AG04450 (cell line): ENCODE data around the gene SMIM14. TPM values are rescaled to one million over a fixed set of nuclear protein-coding genes. Genes with fewer than 3 reads are reported as not detected.

Experiments used
- CTCF ChIA-PET: fragments of 300-600, 350-600 bp; formaldehyde crosslinking; extraction: SDS; loops from one replicate; lab custom pipeline; 2022; ENCODE audit warnings: antibody characterized with exemption, inconsistent platforms; lab: Charles Lee
- POLR2A ChIA-PET: fragments of 350-600 bp; formaldehyde crosslinking; extraction: SDS; loops from one replicate; lab custom pipeline; 2021; ENCODE audit warnings: antibody characterized with exemption, inconsistent platforms; lab: Yijun Ruan, JAX
- DNase-seq: peaks from one replicate; pipeline ENCODE4 v3.0.0-alpha.2; 2011; ENCODE audit warnings: low read depth, low spot score
- H3K27ac ChIP-seq: one replicate; pipeline ENCODE4 v1.5.1; 2012; ENCODE audit warnings: low read depth, low read length, control low read depth
- H3K27me3 ChIP-seq: one replicate; pipeline ENCODE4 v1.6.0; 2012; ENCODE audit warnings: low read length; ENCODE audit not compliant: control insufficient read depth, insufficient read depth
- H3K4me3 ChIP-seq: 2 replicates; pipeline ENCODE4 v1.5.1; 2011; ENCODE audit warnings: mild to moderate bottlenecking, low read depth, low read length, control low read depth
- H3K9me3 ChIP-seq: 2 replicates; pipeline ENCODE4 v1.5.1; 2012; ENCODE audit warnings: low read length; ENCODE audit not compliant: control insufficient read depth, insufficient read depth
- polyA plus RNA-seq: library from polyadenylated mRNA; depleted of rRNA; stranded (reverse); fragments of >200 nt; gene quantifications from 2 replicates; pipeline ENCODE4 v1.2.3, GENCODE V29; 2011
- TF ChIP-seq, protein P1 (sequence below): IDR thresholded peaks from 2 replicates; pipeline ENCODE4 v1.5.1; 2011; ENCODE audit warnings: low read depth, low read length, control low read depth, inconsistent platforms

Gene SMIM14
- polyA plus RNA-seq, 1 experiment: 53.7 TPM

DNA sequence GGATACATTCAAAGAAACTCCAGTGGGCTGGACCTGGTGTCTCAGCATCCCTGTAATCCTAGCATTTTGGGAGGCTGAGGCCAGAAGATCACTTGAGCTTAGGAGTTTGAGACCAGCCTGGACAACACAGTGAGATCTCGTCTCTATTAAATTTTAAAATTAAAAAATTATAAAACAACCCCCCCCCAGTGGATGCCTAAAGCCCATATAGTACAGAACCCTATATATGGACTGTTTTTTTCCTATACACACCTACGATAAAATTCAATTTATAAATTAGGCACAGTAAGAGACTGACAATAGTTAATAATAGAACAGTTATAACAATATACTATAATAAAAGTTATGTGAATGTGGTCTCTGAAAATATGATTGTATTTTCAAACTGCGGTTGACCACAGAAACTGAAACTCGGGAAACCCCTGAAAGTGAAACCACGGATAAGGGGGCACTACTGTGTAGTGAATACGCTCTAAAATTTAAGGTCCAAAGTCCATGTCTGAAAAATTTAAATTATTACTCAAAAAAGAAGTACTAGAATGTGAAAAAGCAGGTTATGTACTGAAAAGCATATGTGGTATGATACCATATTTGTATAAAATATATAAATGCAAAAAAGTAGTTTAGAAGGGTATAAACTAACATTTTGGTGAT is 2.0 kb downstream of the SMIM14 start:
- TF ChIP-seq, protein P1, sequence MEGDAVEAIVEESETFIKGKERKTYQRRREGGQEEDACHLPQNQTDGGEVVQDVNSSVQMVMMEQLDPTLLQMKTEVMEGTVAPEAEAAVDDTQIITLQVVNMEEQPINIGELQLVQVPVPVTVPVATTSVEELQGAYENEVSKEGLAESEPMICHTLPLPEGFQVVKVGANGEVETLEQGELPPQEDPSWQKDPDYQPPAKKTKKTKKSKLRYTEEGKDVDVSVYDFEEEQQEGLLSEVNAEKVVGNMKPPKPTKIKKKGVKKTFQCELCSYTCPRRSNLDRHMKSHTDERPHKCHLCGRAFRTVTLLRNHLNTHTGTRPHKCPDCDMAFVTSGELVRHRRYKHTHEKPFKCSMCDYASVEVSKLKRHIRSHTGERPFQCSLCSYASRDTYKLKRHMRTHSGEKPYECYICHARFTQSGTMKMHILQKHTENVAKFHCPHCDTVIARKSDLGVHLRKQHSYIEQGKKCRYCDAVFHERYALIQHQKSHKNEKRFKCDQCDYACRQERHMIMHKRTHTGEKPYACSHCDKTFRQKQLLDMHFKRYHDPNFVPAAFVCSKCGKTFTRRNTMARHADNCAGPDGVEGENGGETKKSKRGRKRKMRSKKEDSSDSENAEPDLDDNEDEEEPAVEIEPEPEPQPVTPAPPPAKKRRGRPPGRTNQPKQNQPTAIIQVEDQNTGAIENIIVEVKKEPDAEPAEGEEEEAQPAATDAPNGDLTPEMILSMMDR: no peak
- DNase-seq: no peak
- Histone ChIP-seq H3K27me3 (no peaks in the 10 kb centered on the region), H3K4me3 (peak overlapping the region; percentile 70), H3K9me3 (peaks cover 3% of the 10 kb centered on the region; the same call in 1 of the 2 replicates), H3K27ac (no peak overlapping the region)
- CTCF ChIA-PET: interaction anchor here (2.3 kb wide), 1 partner anchor 167 kb away, joined by 10 read pairs; no protein-coding TSS in a partner anchor
- POLR2A ChIA-PET: interaction anchor here (0.6 to 5.2 kb wide), 4 partner anchors 109 to 313 kb away, joined by 3 to 64 read pairs (median 6); partner anchors contain the start of gene UGDH

- no peak for DNase-seq
These were observed 3.6 kb downstream of the SMIM14 start for GRCh38 chr4:39635023-39635422.

GRCh38 chr4:39631700-39632079 is 7.0 kb downstream of the SMIM14 start:
- Histone ChIP-seq H3K27ac (no peak overlapping the region), H3K27me3 (no peaks in the 10 kb centered on the region), H3K9me3 (no peaks in the 10 kb centered on the region), H3K4me3 (no peak overlapping the region)
- DNase-seq: no peak
- TF ChIP-seq, protein P1: no peak
- POLR2A ChIA-PET: interaction anchor here (0.5 to 1.1 kb wide), 6 partner anchors 21 to 173 kb away, joined by 3 to 5 read pairs (median 3); partner anchors contain the start of genes LIAS, RPL9 and UGDH
- CTCF ChIA-PET: interaction anchor here (0.6 to 1.3 kb wide), 3 partner anchors 34 to 172 kb away, joined by 3 to 6 read pairs (median 3); no protein-coding TSS in a partner anchor

More at GRCh38 chr4:39635023-39635422, 3.6 kb downstream of the SMIM14 start:
- Histone ChIP-seq H3K27me3 (no peaks in the 10 kb centered on the region), H3K4me3 (no peak overlapping the region), H3K27ac (no peak overlapping the region), H3K9me3 (peaks cover 3% of the 10 kb centered on the region; the same call in 1 of the 2 replicates)
- TF ChIP-seq, protein P1: no peak
- CTCF ChIA-PET: interaction anchor here (1.0 to 1.3 kb wide), 2 partner anchors 166 to 343 kb away, joined by 3 read pairs; no protein-coding TSS in a partner anchor
- POLR2A ChIA-PET: no interaction called here

DNA sequence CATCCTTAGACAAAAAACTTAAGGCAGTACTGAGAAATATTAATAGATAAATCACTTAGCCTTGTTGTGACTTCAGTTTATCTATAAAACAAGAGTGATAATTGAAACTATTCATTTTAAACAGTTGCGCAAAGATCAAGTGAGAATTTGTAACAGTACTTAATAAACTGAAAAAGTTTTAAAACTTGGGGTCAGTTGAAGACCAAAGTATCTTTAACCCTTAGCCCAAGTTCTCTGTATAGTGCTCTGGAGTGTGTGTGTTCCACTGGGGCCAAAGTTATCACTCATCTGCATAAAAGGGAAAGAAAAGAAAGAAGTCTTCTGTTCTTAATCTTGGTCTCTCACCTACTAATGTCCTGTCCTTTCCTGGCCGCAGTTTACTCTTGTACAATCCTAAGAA is 11.3 kb downstream of the SMIM14 start:
- ChIA-PET POLR2A (no interaction called here), CTCF (interaction anchor here (1.4 kb wide), 1 partner anchor 158 kb away, joined by 4 read pairs; no protein-coding TSS in a partner anchor)
- Histone ChIP-seq H3K27me3 (no peaks in the 10 kb centered on the region), H3K27ac (no peak overlapping the region), H3K9me3 (no peaks in the 10 kb centered on the region), H3K4me3 (no peak overlapping the region)
- no peak for DNase-seq
- TF ChIP-seq, protein P1: no peak

DNA sequence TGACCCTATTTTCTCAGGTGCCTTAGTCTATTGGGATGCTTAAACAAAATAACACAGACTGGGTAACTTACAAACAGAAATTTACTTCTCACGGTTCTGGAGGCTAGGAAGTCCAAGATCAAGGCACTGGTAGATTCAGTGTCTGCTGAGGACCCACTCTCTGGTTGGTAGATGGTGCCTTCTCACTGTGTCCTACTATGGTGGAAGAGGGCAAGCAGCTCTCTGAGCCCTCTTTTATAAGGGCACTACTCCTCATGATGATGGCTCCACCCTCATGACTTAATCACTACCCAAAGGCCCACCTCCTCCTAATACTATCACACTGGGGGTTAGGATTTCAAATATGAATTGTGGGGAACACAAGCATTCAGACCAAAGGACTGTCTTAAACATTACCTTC is 11.8 kb downstream of the SMIM14 start:
- ChIA-PET CTCF (interaction anchor here (1.4 kb wide), 1 partner anchor 158 kb away, joined by 4 read pairs; no protein-coding TSS in a partner anchor), POLR2A (interaction anchor here (2.1 kb wide), 1 partner anchor 11 kb away, joined by 6 read pairs; the partner anchor contains the start of gene SMIM14)
- TF ChIP-seq, protein P1: no peak
- no peaks in the 10 kb centered on the region; the same call in 1 of the 2 replicates for H3K9me3 ChIP-seq
- H3K27ac ChIP-seq: no peak overlapping the region
- no peaks in the 10 kb centered on the region for H3K27me3 ChIP-seq
- H3K4me3 ChIP-seq: no peak overlapping the region
- DNase-seq: no peak
